GM12891 (cell line): ENCODE measurements around the gene CRYGB.

Source experiments
- POLR2A ChIP-seq: IDR thresholded peaks from 2 replicates; pipeline ENCODE4 v1.6.1; 2011; ENCODE audit warnings: low read depth, low read length, control low read depth
- POLR2AphosphoS5 ChIP-seq: IDR thresholded peaks from 2 replicates; pipeline ENCODE4 v1.6.1; 2011; ENCODE audit warnings: low read depth, low read length, control low read depth
- POU2F2 ChIP-seq: IDR thresholded peaks from 2 replicates; pipeline ENCODE4 v1.6.1; 2011; ENCODE audit warnings: low read depth, mild to moderate bottlenecking, control low read depth, low read length, moderate library complexity
- TAF1 ChIP-seq: IDR thresholded peaks from 2 replicates; pipeline ENCODE4 v1.6.1; 2011; ENCODE audit warnings: low read depth, low read length, control low read depth

DNA sequence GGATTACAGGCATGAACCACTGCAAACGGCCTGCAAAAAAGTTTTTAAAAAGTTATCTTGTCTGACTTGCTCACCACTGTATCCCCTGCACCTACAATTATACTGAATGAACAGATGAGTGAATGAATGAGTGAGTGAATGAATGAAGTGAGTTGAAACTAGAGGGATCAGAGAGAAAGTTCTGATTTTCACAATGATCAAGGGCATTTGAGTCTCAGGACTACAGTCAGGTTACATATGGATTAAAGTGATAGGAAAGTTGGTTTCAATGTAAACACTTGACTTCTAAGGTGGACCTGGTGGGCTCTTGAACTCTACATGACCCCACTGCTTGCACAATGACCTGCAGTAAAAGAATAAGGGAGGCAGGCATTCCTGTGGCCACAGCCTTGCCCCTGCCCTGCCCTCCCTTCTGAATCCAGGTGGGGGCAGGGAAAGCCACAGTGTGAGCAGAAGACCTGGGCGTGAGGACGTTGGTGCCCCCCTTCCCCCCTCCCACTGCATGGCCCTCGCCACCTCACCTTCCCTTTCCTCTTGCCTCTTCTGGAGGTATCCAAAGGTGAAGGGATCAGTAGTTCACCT, 33.2 kb upstream of the CRYGB start:
- no peak for TF ChIP-seq POLR2AphosphoS5
- TF ChIP-seq POLR2A, result no peak
- no peak for TF ChIP-seq POU2F2
- no peak for TF ChIP-seq TAF1
